ENCODE data around the gene GART. TPM values are rescaled to one million over a fixed set of nuclear protein-coding genes. Genes with fewer than 3 reads are reported as not detected.
"Not testable (repeated sequence)": the region's sequence is repeated elsewhere in the genome, so short reads cannot be mapped to it uniquely, and the experiment has no call there.

The GART gene
- polyA plus RNA-seq, 1 donor (not counting 4 experiments of a cell fraction or from before 2014, with no cell fraction given) = 50.3 TPM

DNA sequence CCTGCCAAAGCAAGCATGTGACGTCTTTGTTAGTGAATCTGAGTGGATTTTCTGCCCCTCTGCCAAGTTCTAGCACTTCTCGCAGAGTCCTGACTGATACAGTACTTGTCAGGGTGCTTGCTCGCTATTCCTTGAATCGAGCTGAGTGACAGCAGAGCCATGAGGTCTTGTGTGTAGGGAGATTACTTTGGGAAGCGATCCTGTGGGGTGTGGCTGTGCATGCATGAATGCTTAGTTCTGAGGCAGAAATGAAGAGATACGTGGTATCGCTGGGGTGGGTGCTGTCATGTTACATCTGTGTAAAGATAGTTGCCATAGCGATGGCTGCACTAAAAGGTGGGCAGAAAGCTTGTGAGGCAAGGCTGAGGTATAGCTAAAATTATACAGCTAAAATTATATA is 31.1 kb downstream of the GART start:
- Histone ChIP-seq H2AFZ (ENCODE audit: control insufficient read depth, low read length) (no peak overlapping the region), H3K36me3 (ENCODE audit: control insufficient read depth in 2 of 2, extremely low read depth in 1 of 2, insufficient read depth in 2 of 2, low read length in 2 of 2) (peaks cover 21 to 34% of the 10 kb centered on the region in 2 experiments), H3K9me3 (ENCODE audit: control insufficient read depth, low read depth, low read length) (no peaks in the 10 kb centered on the region), H3K4me1 (ENCODE audit: control insufficient read depth, extremely low read depth, insufficient read depth, low read length) (no peaks in the 10 kb centered on the region), H3K4me3 (ENCODE audit: control insufficient read depth in 2 of 3, extremely low read depth in 1 of 3, insufficient read depth in 2 of 3, low read depth in 1 of 3, low read length in 3 of 3) (no peak overlapping the region), H3K79me2 (ENCODE audit: control insufficient read depth, insufficient read depth, low read length) (no peaks in the 10 kb centered on the region), H3K27ac (ENCODE audit: control insufficient read depth, insufficient read depth, low read length) (no peak overlapping the region), H3K9ac (ENCODE audit: control insufficient read depth, extremely low read depth, insufficient read depth, low read length) (no peak overlapping the region), H3K4me2 (ENCODE audit: control insufficient read depth, extremely low read depth, insufficient read depth, low read depth, low read length) (no peak overlapping the region), H3K9me1 (ENCODE audit: control insufficient read depth, extremely low read depth, insufficient read depth, low read length) (no peaks in the 10 kb centered on the region), H3K27me3 (ENCODE audit: control insufficient read depth, extremely low read depth, insufficient read depth, low read length) (no peaks in the 10 kb centered on the region), H4K20me1 (ENCODE audit: control insufficient read depth, extremely low read depth, insufficient read depth, low read length) (no peaks in the 10 kb centered on the region)
- TF ChIP-seq, protein P1, sequence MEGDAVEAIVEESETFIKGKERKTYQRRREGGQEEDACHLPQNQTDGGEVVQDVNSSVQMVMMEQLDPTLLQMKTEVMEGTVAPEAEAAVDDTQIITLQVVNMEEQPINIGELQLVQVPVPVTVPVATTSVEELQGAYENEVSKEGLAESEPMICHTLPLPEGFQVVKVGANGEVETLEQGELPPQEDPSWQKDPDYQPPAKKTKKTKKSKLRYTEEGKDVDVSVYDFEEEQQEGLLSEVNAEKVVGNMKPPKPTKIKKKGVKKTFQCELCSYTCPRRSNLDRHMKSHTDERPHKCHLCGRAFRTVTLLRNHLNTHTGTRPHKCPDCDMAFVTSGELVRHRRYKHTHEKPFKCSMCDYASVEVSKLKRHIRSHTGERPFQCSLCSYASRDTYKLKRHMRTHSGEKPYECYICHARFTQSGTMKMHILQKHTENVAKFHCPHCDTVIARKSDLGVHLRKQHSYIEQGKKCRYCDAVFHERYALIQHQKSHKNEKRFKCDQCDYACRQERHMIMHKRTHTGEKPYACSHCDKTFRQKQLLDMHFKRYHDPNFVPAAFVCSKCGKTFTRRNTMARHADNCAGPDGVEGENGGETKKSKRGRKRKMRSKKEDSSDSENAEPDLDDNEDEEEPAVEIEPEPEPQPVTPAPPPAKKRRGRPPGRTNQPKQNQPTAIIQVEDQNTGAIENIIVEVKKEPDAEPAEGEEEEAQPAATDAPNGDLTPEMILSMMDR (optimal IDR thresholded peaks at IDR 0.05 in 1 of 3, IDR thresholded peaks at IDR 0.05 in 1 of 3, conservative IDR thresholded peaks at IDR 0.05 in 1 of 3; ENCODE audit: extremely low read depth in 1 of 3, insufficient read depth in 2 of 3, low read length in 3 of 3) = no peak
- no peak for TF ChIP-seq EZH2 (IDR thresholded peaks at IDR 0.05; ENCODE audit: low read length)
- dilution Hi-C loops (cut with MboI; ENCODE audit: extremely low pct_ligation_motif_present, low sequenced_read_pairs) = no loop called here
- DNase-seq (ENCODE audit: low read depth, low spot score) = no peak
- FAIRE-seq = no peak

DNA sequence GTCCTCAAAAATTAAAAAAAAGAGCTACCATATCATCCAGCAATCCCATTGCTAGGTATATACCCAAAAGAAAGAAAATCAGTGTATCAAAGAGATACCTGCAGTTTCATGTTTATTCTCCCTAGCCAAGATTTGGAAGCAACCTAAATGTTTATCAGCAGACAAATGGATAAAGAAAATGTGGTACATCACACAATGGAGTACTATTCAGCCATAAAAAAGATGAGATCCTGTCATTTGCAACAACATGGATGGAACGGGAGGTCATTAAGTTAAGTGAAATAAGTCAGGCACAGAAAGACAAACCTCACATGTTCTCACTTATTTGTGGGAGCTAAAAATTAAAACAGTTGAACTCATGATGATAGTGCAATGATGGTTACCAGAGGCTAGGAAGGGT is 34.9 kb downstream of the GART start:
- H4K20me1 ChIP-seq (ENCODE audit: control insufficient read depth, extremely low read depth, insufficient read depth, low read length); H3K27ac ChIP-seq (ENCODE audit: control insufficient read depth, insufficient read depth, low read length); H3K9me1 ChIP-seq (ENCODE audit: control insufficient read depth, extremely low read depth, insufficient read depth, low read length); H3K4me3 ChIP-seq (ENCODE audit: control insufficient read depth in 2 of 3, extremely low read depth in 1 of 3, insufficient read depth in 2 of 3, low read depth in 1 of 3, low read length in 3 of 3); H3K27me3 ChIP-seq (ENCODE audit: control insufficient read depth, extremely low read depth, insufficient read depth, low read length); H3K9ac ChIP-seq (ENCODE audit: control insufficient read depth, extremely low read depth, insufficient read depth, low read length); FAIRE-seq; DNase-seq (ENCODE audit: low read depth, low spot score); dilution Hi-C loops (cut with MboI; ENCODE audit: extremely low pct_ligation_motif_present, low sequenced_read_pairs); H2AFZ ChIP-seq (ENCODE audit: control insufficient read depth, low read length); H3K9me3 ChIP-seq (ENCODE audit: control insufficient read depth, low read depth, low read length); H3K4me1 ChIP-seq (ENCODE audit: control insufficient read depth, extremely low read depth, insufficient read depth, low read length); H3K4me2 ChIP-seq (ENCODE audit: control insufficient read depth, extremely low read depth, insufficient read depth, low read depth, low read length); H3K79me2 ChIP-seq (ENCODE audit: control insufficient read depth, insufficient read depth, low read length): not testable (repeated sequence)
- peaks cover 17 to 30% of the 10 kb centered on the region in 2 experiments for H3K36me3 ChIP-seq (ENCODE audit: control insufficient read depth in 2 of 2, extremely low read depth in 1 of 2, insufficient read depth in 2 of 2, low read length in 2 of 2)

DNA sequence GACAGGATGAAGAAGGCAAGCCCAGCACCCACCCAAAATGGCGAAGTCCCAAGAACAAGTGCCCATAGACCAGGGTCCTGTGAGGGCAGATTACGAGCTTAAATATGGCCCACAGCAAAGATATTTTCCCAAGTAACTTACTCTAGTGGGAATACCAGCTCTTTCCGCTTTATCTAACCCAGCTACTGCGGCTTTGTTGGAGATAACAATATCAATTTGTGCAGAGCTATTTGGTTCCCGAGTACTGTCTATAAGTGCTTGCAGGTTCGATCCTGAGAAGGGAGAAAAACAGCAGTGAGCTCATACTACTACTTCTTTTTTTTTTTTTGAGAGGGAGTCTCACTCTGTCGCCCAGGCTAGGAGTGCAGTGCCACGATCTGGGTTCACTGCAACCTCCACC is 36.1 kb downstream of the GART start:
- Histone ChIP-seq H3K27ac (ENCODE audit: control insufficient read depth, insufficient read depth, low read length) (no peak overlapping the region), H3K9me3 (ENCODE audit: control insufficient read depth, low read depth, low read length) (no peaks in the 10 kb centered on the region), H3K36me3 (ENCODE audit: control insufficient read depth in 2 of 2, extremely low read depth in 1 of 2, insufficient read depth in 2 of 2, low read length in 2 of 2) (peaks cover 14 to 21% of the 10 kb centered on the region in 2 experiments), H3K79me2 (ENCODE audit: control insufficient read depth, insufficient read depth, low read length) (no peaks in the 10 kb centered on the region), H3K4me1 (ENCODE audit: control insufficient read depth, extremely low read depth, insufficient read depth, low read length) (no peaks in the 10 kb centered on the region), H2AFZ (ENCODE audit: control insufficient read depth, low read length) (no peak overlapping the region), H3K4me2 (ENCODE audit: control insufficient read depth, extremely low read depth, insufficient read depth, low read depth, low read length) (no peak overlapping the region), H3K9ac (ENCODE audit: control insufficient read depth, extremely low read depth, insufficient read depth, low read length) (no peak overlapping the region), H3K9me1 (ENCODE audit: control insufficient read depth, extremely low read depth, insufficient read depth, low read length) (no peaks in the 10 kb centered on the region), H4K20me1 (ENCODE audit: control insufficient read depth, extremely low read depth, insufficient read depth, low read length) (no peaks in the 10 kb centered on the region), H3K27me3 (ENCODE audit: control insufficient read depth, extremely low read depth, insufficient read depth, low read length) (no peaks in the 10 kb centered on the region), H3K4me3 (ENCODE audit: control insufficient read depth in 2 of 3, extremely low read depth in 1 of 3, insufficient read depth in 2 of 3, low read depth in 1 of 3, low read length in 3 of 3) (no peak overlapping the region)
- TF ChIP-seq EZH2 (IDR thresholded peaks at IDR 0.05; ENCODE audit: low read length) = no peak
- TF ChIP-seq, protein P1 (optimal IDR thresholded peaks at IDR 0.05 in 1 of 3, IDR thresholded peaks at IDR 0.05 in 1 of 3, conservative IDR thresholded peaks at IDR 0.05 in 1 of 3; ENCODE audit: extremely low read depth in 1 of 3, insufficient read depth in 2 of 3, low read length in 3 of 3) = no peak
- dilution Hi-C loops (cut with MboI; ENCODE audit: extremely low pct_ligation_motif_present, low sequenced_read_pairs) = no loop called here
- no peak for FAIRE-seq
- no peak for DNase-seq (ENCODE audit: low read depth, low spot score)
